ENCODE data around the gene LRRC8A.

The LRRC8A gene

DNA sequence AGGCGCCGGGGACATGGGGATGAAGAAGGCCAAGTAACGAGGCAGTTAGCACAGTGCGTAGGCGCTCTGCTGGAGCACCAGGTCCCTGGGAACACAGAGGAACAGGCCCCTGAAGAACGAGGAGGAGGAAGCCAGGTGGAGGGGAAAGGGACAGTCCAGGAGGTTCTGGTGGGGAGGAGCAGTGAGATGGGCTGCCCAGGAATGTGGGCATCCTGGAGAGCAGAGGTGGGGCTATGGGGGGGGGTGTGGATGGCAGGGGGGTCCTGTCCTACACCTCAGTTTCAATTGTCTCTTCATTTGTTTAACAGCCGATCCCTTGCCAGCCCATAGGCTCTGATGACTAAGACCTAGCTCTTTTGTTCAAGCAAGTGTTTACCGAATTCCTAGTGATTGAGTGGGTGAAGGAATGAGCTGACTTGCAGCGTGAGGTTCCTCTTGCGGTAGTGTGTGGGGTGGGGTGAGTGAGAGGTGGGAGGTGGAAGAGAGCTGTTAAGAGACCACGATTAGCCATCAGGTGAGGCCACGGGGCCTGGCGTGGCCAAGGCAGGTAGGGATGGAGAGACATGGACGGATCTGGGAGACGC, 30.4 kb downstream of the LRRC8A start:
- Histone ChIP-seq H3K36me3 (peaks cover 41 to 57% (median 53%) of the 10 kb centered on the region in 3 donors), H3K4me3 (peak overlapping the region in 1 of 2 donors; percentile 4), H3K9me3 (no peaks in the 10 kb centered on the region), H3K27me3 (no peaks in the 10 kb centered on the region), H3K27ac (peak overlapping the region; percentile 91 to 95), H3K4me1 (peaks cover 19 to 85% (median 84%) of the 10 kb centered on the region in 4 donors)
- TF ChIP-seq, protein P1, sequence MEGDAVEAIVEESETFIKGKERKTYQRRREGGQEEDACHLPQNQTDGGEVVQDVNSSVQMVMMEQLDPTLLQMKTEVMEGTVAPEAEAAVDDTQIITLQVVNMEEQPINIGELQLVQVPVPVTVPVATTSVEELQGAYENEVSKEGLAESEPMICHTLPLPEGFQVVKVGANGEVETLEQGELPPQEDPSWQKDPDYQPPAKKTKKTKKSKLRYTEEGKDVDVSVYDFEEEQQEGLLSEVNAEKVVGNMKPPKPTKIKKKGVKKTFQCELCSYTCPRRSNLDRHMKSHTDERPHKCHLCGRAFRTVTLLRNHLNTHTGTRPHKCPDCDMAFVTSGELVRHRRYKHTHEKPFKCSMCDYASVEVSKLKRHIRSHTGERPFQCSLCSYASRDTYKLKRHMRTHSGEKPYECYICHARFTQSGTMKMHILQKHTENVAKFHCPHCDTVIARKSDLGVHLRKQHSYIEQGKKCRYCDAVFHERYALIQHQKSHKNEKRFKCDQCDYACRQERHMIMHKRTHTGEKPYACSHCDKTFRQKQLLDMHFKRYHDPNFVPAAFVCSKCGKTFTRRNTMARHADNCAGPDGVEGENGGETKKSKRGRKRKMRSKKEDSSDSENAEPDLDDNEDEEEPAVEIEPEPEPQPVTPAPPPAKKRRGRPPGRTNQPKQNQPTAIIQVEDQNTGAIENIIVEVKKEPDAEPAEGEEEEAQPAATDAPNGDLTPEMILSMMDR (IDR thresholded peaks at IDR 0.05): no peak
- intact Hi-C loops (cut with DNase I; ENCODE audit: low total_unique reads): no loop called here
- no peak for DNase-seq

DNA sequence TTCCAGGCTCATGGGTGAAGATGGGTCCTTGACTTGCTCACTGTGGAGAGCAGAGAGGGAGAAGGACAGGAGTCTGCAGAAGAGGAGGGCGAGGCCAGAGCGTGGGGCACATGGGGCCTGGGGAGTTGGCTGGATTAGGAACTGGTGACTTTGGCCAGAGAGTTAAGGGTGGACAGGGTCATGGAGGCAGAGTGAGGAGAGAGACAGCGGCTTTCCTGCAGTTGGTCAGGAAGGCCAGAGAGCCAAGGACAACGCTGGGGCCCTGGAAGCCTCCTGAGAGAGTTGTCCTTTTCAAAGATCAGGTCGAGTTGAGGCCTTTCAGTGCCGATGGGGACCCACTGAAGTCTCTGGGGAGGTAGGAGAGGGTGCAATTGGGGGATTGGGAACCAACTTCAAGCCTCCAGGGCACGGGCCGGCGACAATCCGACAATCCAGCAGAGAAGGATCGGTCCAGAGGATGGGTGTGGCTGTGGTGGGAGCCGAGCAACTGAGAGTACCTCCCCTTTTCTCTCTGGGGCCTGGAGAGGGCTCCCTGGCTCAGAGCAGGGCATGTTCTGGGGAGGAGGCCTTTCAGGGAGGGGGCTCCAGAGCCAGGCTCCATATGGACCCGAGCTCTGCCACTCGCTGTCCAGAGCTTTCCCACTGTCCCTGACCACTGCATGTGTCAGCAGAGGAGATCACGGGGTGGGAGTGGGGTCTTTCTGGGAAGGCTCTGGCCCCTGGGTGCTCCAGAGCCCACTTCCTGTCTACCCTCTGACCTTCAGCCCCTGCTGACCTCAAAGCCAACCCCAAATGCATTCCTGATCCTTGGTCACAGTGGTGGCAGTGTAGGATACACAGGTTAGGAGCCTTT, 31.3 kb downstream of the LRRC8A start:
- DNase-seq: no peak
- H3K27me3 ChIP-seq: no peaks in the 10 kb centered on the region
- peaks cover 19 to 94% (median 90%) of the 10 kb centered on the region in 4 donors for H3K4me1 ChIP-seq
- peak overlapping the region; percentile 91 to 95 for H3K27ac ChIP-seq
- intact Hi-C loops (cut with DNase I; ENCODE audit: low total_unique reads): no loop called here
- no peaks in the 10 kb centered on the region for H3K9me3 ChIP-seq
- TF ChIP-seq, protein P1 (IDR thresholded peaks at IDR 0.05): no peak
- H3K4me3 ChIP-seq: no peak overlapping the region
- peaks cover 38 to 52% (median 51%) of the 10 kb centered on the region in 3 donors for H3K36me3 ChIP-seq

DNA sequence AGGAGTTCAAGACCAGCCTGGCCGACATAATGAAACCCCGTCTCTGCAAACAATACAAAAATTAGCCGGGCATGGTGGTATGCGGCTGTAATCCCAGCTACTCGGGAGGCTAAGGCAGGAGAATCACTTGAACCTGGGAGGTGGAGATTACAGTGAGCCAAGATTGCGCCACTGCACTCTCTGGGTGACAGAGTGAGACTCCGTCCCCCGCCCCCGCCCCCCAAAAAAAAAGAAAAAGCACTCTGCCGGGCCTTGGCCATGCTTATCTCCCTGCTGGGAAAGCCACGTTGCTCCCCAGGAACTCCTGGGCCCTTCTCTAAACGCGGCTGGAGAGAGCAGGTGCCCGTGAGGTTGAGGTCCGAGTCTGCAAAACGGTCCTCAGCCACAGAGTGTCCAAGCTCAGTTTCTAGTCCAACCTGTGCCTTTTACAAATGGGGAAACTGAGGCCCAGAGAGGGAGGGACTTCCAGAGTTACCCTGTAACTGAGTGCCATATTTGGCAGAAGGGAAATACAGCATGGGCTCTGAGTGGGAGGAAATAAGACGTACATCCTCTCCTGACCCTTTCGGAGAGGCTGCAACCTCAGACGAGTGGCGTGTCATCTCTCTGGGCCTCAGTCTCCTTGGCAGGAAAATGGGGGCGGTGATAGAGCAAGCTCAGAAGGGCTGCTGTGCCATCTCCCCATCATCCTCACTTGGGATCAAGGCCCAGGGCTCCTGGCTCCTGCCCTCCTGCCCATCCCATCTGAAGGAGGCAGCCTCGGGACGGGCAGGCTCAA, 32.3 kb downstream of the LRRC8A start:
- H3K36me3 ChIP-seq: peaks cover 29 to 50% (median 43%) of the 10 kb centered on the region in 3 donors
- H3K9me3 ChIP-seq: no peaks in the 10 kb centered on the region
- H3K27me3 ChIP-seq: no peaks in the 10 kb centered on the region
- H3K4me3 ChIP-seq: no peak overlapping the region
- intact Hi-C loops (cut with DNase I; ENCODE audit: low total_unique reads): no loop called here
- TF ChIP-seq, protein P1 (IDR thresholded peaks at IDR 0.05): no peak
- peak overlapping the region; percentile 91 to 95 for H3K27ac ChIP-seq
- H3K4me1 ChIP-seq: peaks cover 19 to 100% (median 93%) of the 10 kb centered on the region in 4 donors
- no peak for DNase-seq

DNA sequence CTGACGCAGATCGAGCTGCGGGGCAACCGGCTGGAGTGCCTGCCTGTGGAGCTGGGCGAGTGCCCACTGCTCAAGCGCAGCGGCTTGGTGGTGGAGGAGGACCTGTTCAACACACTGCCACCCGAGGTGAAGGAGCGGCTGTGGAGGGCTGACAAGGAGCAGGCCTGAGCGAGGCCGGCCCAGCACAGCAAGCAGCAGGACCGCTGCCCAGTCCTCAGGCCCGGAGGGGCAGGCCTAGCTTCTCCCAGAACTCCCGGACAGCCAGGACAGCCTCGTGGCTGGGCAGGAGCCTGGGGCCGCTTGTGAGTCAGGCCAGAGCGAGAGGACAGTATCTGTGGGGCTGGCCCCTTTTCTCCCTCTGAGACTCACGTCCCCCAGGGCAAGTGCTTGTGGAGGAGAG, 34.3 kb downstream of the LRRC8A start:
- intact Hi-C loops (cut with DNase I; ENCODE audit: low total_unique reads): no loop called here
- Histone ChIP-seq H3K27ac (peak overlapping the region; percentile 91 to 95), H3K9me3 (no peaks in the 10 kb centered on the region), H3K36me3 (peaks cover 15 to 37% (median 23%) of the 10 kb centered on the region in 3 donors), H3K4me3 (peak overlapping the region in 1 of 2 donors; percentile 16), H3K27me3 (no peaks in the 10 kb centered on the region), H3K4me1 (peaks cover 19 to 100% (median 92%) of the 10 kb centered on the region in 4 donors)
- peak; percentile 77 to 90 for DNase-seq
- TF ChIP-seq, protein P1 (IDR thresholded peaks at IDR 0.05): no peak

DNA sequence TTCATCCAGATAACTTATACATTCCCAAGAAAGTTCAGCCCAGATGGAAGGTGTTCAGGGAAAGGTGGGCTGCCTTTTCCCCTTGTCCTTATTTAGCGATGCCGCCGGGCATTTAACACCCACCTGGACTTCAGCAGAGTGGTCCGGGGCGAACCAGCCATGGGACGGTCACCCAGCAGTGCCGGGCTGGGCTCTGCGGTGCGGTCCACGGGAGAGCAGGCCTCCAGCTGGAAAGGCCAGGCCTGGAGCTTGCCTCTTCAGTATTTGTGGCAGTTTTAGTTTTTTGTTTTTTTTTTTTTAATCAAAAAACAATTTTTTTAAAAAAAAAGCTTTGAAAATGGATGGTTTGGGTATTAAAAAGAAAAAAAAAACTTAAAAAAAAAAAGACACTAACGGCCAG, 34.8 kb downstream of the LRRC8A start:
- TF ChIP-seq, protein P1 (IDR thresholded peaks at IDR 0.05): no peak
- no peak for DNase-seq
- Histone ChIP-seq H3K4me3 (peak overlapping the region; percentile 3 to 16), H3K4me1 (peaks cover 22 to 100% (median 92%) of the 10 kb centered on the region in 4 donors), H3K9me3 (no peaks in the 10 kb centered on the region), H3K27ac (peak overlapping the region; percentile 91 to 95), H3K36me3 (peaks cover 15 to 37% (median 22%) of the 10 kb centered on the region in 3 donors), H3K27me3 (no peaks in the 10 kb centered on the region)
- intact Hi-C loops (cut with DNase I; ENCODE audit: low total_unique reads): no loop called here
